ENCODE measurements around the gene ATP9B.
"Not testable (repeated sequence)": the region's sequence is repeated elsewhere in the genome, so short reads cannot be mapped to it uniquely, and the experiment has no call there.

The ATP9B gene

GRCh38 chr18:79167526-79168190 is 98.5 kb downstream of the ATP9B start:
- Histone ChIP-seq H3K4me2 (ENCODE audit: low read length) (no peak overlapping the region), H3K18ac (ENCODE audit: low read length) (no peak overlapping the region), H3K36me3 (ENCODE audit: control insufficient read depth, insufficient read depth, low read length) (no peaks in the 10 kb centered on the region), H3K79me2 (ENCODE audit: control insufficient read depth, insufficient read depth, low read length) (no peaks in the 10 kb centered on the region), H3K4me3 (ENCODE audit: low read length) (no peak overlapping the region), H3K27me3 (ENCODE audit: insufficient read depth, low read length, poor library complexity) (no peaks in the 10 kb centered on the region), H2BK5ac (ENCODE audit: low read length) (no peak overlapping the region), H2BK15ac (replicated peaks; ENCODE audit: low read depth) (no peak overlapping the region), H4K8ac (ENCODE audit: low read depth, low read length) (no peak overlapping the region), H2AK5ac (ENCODE audit: low read length) (no peak overlapping the region), H3K4ac (ENCODE audit: low read depth, low read length) (no peak overlapping the region), H4K5ac (ENCODE audit: low read length) (no peak overlapping the region), H3K79me1 (ENCODE audit: low read length) (no peaks in the 10 kb centered on the region), H3K23ac (ENCODE audit: low read length) (no peak overlapping the region), H3K27ac (ENCODE audit: low read depth, low read length) (no peak overlapping the region), H3K4me1 (ENCODE audit: control insufficient read depth, low read depth, low read length) (no peaks in the 10 kb centered on the region), H3K56ac (ENCODE audit: low read length) (no peak overlapping the region), H2BK120ac (ENCODE audit: low read depth, low read length) (no peak overlapping the region), H3K9ac (ENCODE audit: low read length) (no peak overlapping the region)
- DNase-seq, result no peak
- no CpG with 5 or more reads among the region's 18 CpGs for WGBS (ENCODE audit: extremely low coverage, insufficient coverage, low lambda C conversion rate)

- Histone ChIP-seq H3K27ac (ENCODE audit: low read depth, low read length) (no peak overlapping the region), H3K4me2 (ENCODE audit: low read length) (no peak overlapping the region), H3K23ac (ENCODE audit: low read length) (no peak overlapping the region), H3K79me1 (ENCODE audit: low read length) (no peaks in the 10 kb centered on the region), H2AK5ac (ENCODE audit: low read length) (no peak overlapping the region), H4K8ac (ENCODE audit: low read depth, low read length) (no peak overlapping the region), H3K79me2 (ENCODE audit: control insufficient read depth, insufficient read depth, low read length) (no peaks in the 10 kb centered on the region), H3K36me3 (ENCODE audit: control insufficient read depth, insufficient read depth, low read length) (no peaks in the 10 kb centered on the region), H3K27me3 (ENCODE audit: insufficient read depth, low read length, poor library complexity) (no peaks in the 10 kb centered on the region), H3K4me3 (ENCODE audit: low read length) (no peak overlapping the region), H3K56ac (ENCODE audit: low read length) (no peak overlapping the region), H3K9ac (ENCODE audit: low read length) (no peak overlapping the region), H3K4me1 (ENCODE audit: control insufficient read depth, low read depth, low read length) (no peaks in the 10 kb centered on the region), H2BK5ac (ENCODE audit: low read length) (no peak overlapping the region), H2BK120ac (ENCODE audit: low read depth, low read length) (no peak overlapping the region), H4K5ac (ENCODE audit: low read length) (no peak overlapping the region), H3K4ac (ENCODE audit: low read depth, low read length) (no peak overlapping the region), H2BK15ac (replicated peaks; ENCODE audit: low read depth) (no peak overlapping the region), H3K18ac (ENCODE audit: low read length) (no peak overlapping the region)
- whole genome bisulfite sequencing (ENCODE audit: extremely low coverage, insufficient coverage, low lambda C conversion rate), result 100% methylated on average over 1 of the region's 8 CpGs
- no peak for DNase-seq
These were observed 100.9 kb downstream of the ATP9B start for GRCh38 chr18:79169958-79170555.

- not testable (repeated sequence) for H3K4me2 ChIP-seq (ENCODE audit: low read length); H4K5ac ChIP-seq (ENCODE audit: low read length)
These were observed 103.1 kb downstream of the ATP9B start for GRCh38 chr18:79172331-79172730.

GRCh38 chr18:79173742-79174141 is 104.5 kb downstream of the ATP9B start:
- Histone ChIP-seq H3K79me2 (ENCODE audit: control insufficient read depth, insufficient read depth, low read length) (no peaks in the 10 kb centered on the region), H3K4me3 (ENCODE audit: low read length) (no peak overlapping the region), H3K9ac (ENCODE audit: low read length) (no peak overlapping the region), H3K56ac (ENCODE audit: low read length) (no peak overlapping the region), H3K27me3 (ENCODE audit: insufficient read depth, low read length, poor library complexity) (no peaks in the 10 kb centered on the region), H2BK5ac (ENCODE audit: low read length) (no peak overlapping the region), H2BK120ac (ENCODE audit: low read depth, low read length) (no peak overlapping the region), H2BK15ac (replicated peaks; ENCODE audit: low read depth) (no peak overlapping the region), H4K8ac (ENCODE audit: low read depth, low read length) (no peak overlapping the region), H3K4me1 (ENCODE audit: control insufficient read depth, low read depth, low read length) (no peaks in the 10 kb centered on the region), H3K79me1 (ENCODE audit: low read length) (no peaks in the 10 kb centered on the region), H3K4me2 (ENCODE audit: low read length) (no peak overlapping the region), H3K27ac (ENCODE audit: low read depth, low read length) (no peak overlapping the region), H3K18ac (ENCODE audit: low read length) (no peak overlapping the region), H4K5ac (ENCODE audit: low read length) (no peak overlapping the region), H3K36me3 (ENCODE audit: control insufficient read depth, insufficient read depth, low read length) (no peaks in the 10 kb centered on the region), H3K4ac (ENCODE audit: low read depth, low read length) (no peak overlapping the region), H3K23ac (ENCODE audit: low read length) (no peak overlapping the region), H2AK5ac (ENCODE audit: low read length) (no peak overlapping the region)
- DNase-seq, result no peak
- WGBS (ENCODE audit: extremely low coverage, insufficient coverage, low lambda C conversion rate), result no CpG with 5 or more reads among the region's 2 CpGs

More at GRCh38 chr18:79172331-79172730, 103.1 kb downstream of the ATP9B start:
- H3K27ac ChIP-seq (ENCODE audit: low read depth, low read length); H3K18ac ChIP-seq (ENCODE audit: low read length); DNase-seq; H2AK5ac ChIP-seq (ENCODE audit: low read length); H2BK5ac ChIP-seq (ENCODE audit: low read length); H3K4ac ChIP-seq (ENCODE audit: low read depth, low read length); H3K4me3 ChIP-seq (ENCODE audit: low read length); H3K79me2 ChIP-seq (ENCODE audit: control insufficient read depth, insufficient read depth, low read length); H2BK120ac ChIP-seq (ENCODE audit: low read depth, low read length); H3K4me1 ChIP-seq (ENCODE audit: control insufficient read depth, low read depth, low read length); H3K56ac ChIP-seq (ENCODE audit: low read length); H2BK15ac ChIP-seq (replicated peaks; ENCODE audit: low read depth); H3K79me1 ChIP-seq (ENCODE audit: low read length); H3K23ac ChIP-seq (ENCODE audit: low read length); H3K9ac ChIP-seq (ENCODE audit: low read length); H4K8ac ChIP-seq (ENCODE audit: low read depth, low read length); H3K36me3 ChIP-seq (ENCODE audit: control insufficient read depth, insufficient read depth, low read length); H3K27me3 ChIP-seq (ENCODE audit: insufficient read depth, low read length, poor library complexity): not testable (repeated sequence)
- no CpG with 5 or more reads among the region's 27 CpGs for WGBS (ENCODE audit: extremely low coverage, insufficient coverage, low lambda C conversion rate)

- H3K4me3 ChIP-seq (ENCODE audit: low read length), result no peak overlapping the region
- H2BK15ac ChIP-seq (replicated peaks; ENCODE audit: low read depth), result no peak overlapping the region
- no peak overlapping the region for H3K9ac ChIP-seq (ENCODE audit: low read length)
- no peak overlapping the region for H3K4me2 ChIP-seq (ENCODE audit: low read length)
- no peaks in the 10 kb centered on the region for H3K79me1 ChIP-seq (ENCODE audit: low read length)
- H3K56ac ChIP-seq (ENCODE audit: low read length), result no peak overlapping the region
- WGBS (ENCODE audit: extremely low coverage, insufficient coverage, low lambda C conversion rate), result no CpG with 5 or more reads among the region's 10 CpGs
- no peak overlapping the region for H3K23ac ChIP-seq (ENCODE audit: low read length)
- H3K18ac ChIP-seq (ENCODE audit: low read length), result no peak overlapping the region
- no peaks in the 10 kb centered on the region for H3K27me3 ChIP-seq (ENCODE audit: insufficient read depth, low read length, poor library complexity)
- H3K79me2 ChIP-seq (ENCODE audit: control insufficient read depth, insufficient read depth, low read length), result no peaks in the 10 kb centered on the region
- no peak overlapping the region for H3K4ac ChIP-seq (ENCODE audit: low read depth, low read length)
- DNase-seq, result no peak
- peaks cover 3% of the 10 kb centered on the region for H3K4me1 ChIP-seq (ENCODE audit: control insufficient read depth, low read depth, low read length)
- no peak overlapping the region for H2AK5ac ChIP-seq (ENCODE audit: low read length)
- no peak overlapping the region for H2BK5ac ChIP-seq (ENCODE audit: low read length)
- no peak overlapping the region for H3K27ac ChIP-seq (ENCODE audit: low read depth, low read length)
- H4K8ac ChIP-seq (ENCODE audit: low read depth, low read length), result no peak overlapping the region
- H2BK120ac ChIP-seq (ENCODE audit: low read depth, low read length), result no peak overlapping the region
- no peaks in the 10 kb centered on the region for H3K36me3 ChIP-seq (ENCODE audit: control insufficient read depth, insufficient read depth, low read length)
- no peak overlapping the region for H4K5ac ChIP-seq (ENCODE audit: low read length)
These were observed 108.9 kb downstream of the ATP9B start for GRCh38 chr18:79178113-79178531.
